Measurements from ENCODE around the gene ZHX3.

Gene ZHX3

GRCh38 chr20:41179961-41180360 lies 137.6 kb downstream of the ZHX3 start:
- H3K4me3 ChIP-seq (ENCODE audit: low read length, poor library complexity, severe bottlenecking), result no peak overlapping the region
- no peaks in the 10 kb centered on the region for H4K20me1 ChIP-seq (ENCODE audit: insufficient read depth, low read length, poor library complexity, severe bottlenecking)
- H3K4me2 ChIP-seq (ENCODE audit: low read depth, low read length, poor library complexity, severe bottlenecking), result no peak overlapping the region
- H3K4me1 ChIP-seq (ENCODE audit: insufficient read depth, low read length, poor library complexity, severe bottlenecking), result no peaks in the 10 kb centered on the region
- no peaks in the 10 kb centered on the region for H3K79me2 ChIP-seq (ENCODE audit: insufficient read depth, low read length)
- no peak overlapping the region for H2AFZ ChIP-seq (ENCODE audit: low read length)
- no peaks in the 10 kb centered on the region for H3K9me2 ChIP-seq (replicated peaks; ENCODE audit: low read depth, low read length)
- H3K9ac ChIP-seq (ENCODE audit: low read depth, low read length, poor library complexity, severe bottlenecking), result no peak overlapping the region
- no peaks in the 10 kb centered on the region for H3K27me3 ChIP-seq (ENCODE audit: insufficient read depth, low read length, poor library complexity, severe bottlenecking)
- H3F3A ChIP-seq (ENCODE audit: low read depth), result no peaks in the 10 kb centered on the region
- peaks cover 25% of the 10 kb centered on the region; the same call in 1 of the 2 replicates for H3K36me3 ChIP-seq (ENCODE audit: insufficient read depth, low read length)
- no peak for TF ChIP-seq EZH2phosphoT487 (IDR thresholded peaks at IDR 0.05; ENCODE audit: borderline replicate concordance)
- TF ChIP-seq, protein P1, sequence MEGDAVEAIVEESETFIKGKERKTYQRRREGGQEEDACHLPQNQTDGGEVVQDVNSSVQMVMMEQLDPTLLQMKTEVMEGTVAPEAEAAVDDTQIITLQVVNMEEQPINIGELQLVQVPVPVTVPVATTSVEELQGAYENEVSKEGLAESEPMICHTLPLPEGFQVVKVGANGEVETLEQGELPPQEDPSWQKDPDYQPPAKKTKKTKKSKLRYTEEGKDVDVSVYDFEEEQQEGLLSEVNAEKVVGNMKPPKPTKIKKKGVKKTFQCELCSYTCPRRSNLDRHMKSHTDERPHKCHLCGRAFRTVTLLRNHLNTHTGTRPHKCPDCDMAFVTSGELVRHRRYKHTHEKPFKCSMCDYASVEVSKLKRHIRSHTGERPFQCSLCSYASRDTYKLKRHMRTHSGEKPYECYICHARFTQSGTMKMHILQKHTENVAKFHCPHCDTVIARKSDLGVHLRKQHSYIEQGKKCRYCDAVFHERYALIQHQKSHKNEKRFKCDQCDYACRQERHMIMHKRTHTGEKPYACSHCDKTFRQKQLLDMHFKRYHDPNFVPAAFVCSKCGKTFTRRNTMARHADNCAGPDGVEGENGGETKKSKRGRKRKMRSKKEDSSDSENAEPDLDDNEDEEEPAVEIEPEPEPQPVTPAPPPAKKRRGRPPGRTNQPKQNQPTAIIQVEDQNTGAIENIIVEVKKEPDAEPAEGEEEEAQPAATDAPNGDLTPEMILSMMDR (conservative IDR thresholded peaks at IDR 0.05; ENCODE audit: low read length), result no peak
- H3K9me3 ChIP-seq (ENCODE audit: insufficient read depth, low read depth, low read length), result no peaks in the 10 kb centered on the region

DNA sequence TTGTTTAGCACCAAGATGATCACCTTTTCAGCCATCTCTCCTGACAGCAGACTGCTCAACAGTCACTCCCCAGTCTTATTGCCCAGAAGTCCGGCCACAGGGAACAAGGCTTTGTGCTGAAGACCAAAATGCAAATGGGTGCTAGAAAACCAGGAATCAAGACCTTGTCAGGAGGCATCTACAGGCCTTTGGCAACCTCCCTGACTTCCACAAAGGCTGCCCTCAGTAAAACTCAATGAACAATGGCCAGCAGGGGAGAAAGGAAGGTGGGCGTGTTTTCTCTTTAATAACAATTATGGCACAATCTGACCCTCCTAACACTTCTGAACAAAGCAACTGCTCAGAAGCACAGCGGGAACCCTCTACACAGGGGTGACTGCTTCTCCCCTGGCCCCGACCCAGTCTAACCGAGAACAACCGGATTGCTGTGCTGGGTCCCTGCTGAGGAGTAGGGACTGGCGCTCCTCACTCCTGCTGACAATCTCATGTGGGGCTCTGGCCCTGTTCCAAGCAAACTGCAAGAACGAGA lies 138.6 kb downstream of the ZHX3 start:
- Histone ChIP-seq H3K4me1 (ENCODE audit: insufficient read depth, low read length, poor library complexity, severe bottlenecking) (no peaks in the 10 kb centered on the region), H2AFZ (ENCODE audit: low read length) (no peak overlapping the region), H3K4me3 (ENCODE audit: low read length, poor library complexity, severe bottlenecking) (no peak overlapping the region), H3F3A (ENCODE audit: low read depth) (no peaks in the 10 kb centered on the region), H3K27me3 (ENCODE audit: insufficient read depth, low read length, poor library complexity, severe bottlenecking) (no peaks in the 10 kb centered on the region), H3K9ac (ENCODE audit: low read depth, low read length, poor library complexity, severe bottlenecking) (no peak overlapping the region), H3K79me2 (ENCODE audit: insufficient read depth, low read length) (no peaks in the 10 kb centered on the region), H3K9me2 (replicated peaks; ENCODE audit: low read depth, low read length) (no peaks in the 10 kb centered on the region), H3K4me2 (ENCODE audit: low read depth, low read length, poor library complexity, severe bottlenecking) (no peak overlapping the region), H3K9me3 (ENCODE audit: insufficient read depth, low read depth, low read length) (no peaks in the 10 kb centered on the region), H3K36me3 (ENCODE audit: insufficient read depth, low read length) (peaks cover 35% of the 10 kb centered on the region; the same call in 1 of the 2 replicates), H4K20me1 (ENCODE audit: insufficient read depth, low read length, poor library complexity, severe bottlenecking) (no peaks in the 10 kb centered on the region)
- TF ChIP-seq EZH2phosphoT487 (IDR thresholded peaks at IDR 0.05; ENCODE audit: borderline replicate concordance), result no peak
- TF ChIP-seq, protein P1 (conservative IDR thresholded peaks at IDR 0.05; ENCODE audit: low read length), result no peak

DNA sequence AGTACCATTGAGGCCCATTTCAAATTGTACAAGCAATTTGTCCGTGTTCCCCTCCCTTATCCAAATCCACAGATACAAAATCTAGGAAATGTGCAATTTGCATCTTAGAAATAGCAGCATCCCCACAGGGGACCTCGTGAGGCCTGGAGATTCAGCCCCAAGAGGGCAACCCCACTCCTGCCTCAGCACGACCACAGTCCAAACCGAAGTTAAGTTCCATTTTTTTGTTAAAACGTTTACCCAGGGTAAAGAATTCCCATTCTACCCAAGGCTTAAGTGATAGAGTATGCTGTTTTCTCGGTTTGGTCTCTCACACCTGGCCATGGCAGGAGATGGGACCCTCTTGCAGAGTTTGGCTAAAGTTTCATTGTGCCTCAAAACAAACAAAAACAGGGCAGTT lies 139.0 kb downstream of the ZHX3 start:
- H3K9me2 ChIP-seq (replicated peaks; ENCODE audit: low read depth, low read length), result no peaks in the 10 kb centered on the region

More for the DNA sequence above, 139.0 kb downstream of the ZHX3 start:
- no peak overlapping the region for H3K9ac ChIP-seq (ENCODE audit: low read depth, low read length, poor library complexity, severe bottlenecking)
- no peaks in the 10 kb centered on the region for H3K79me2 ChIP-seq (ENCODE audit: insufficient read depth, low read length)
- H4K20me1 ChIP-seq (ENCODE audit: insufficient read depth, low read length, poor library complexity, severe bottlenecking), result no peaks in the 10 kb centered on the region
- H3K4me1 ChIP-seq (ENCODE audit: insufficient read depth, low read length, poor library complexity, severe bottlenecking), result no peaks in the 10 kb centered on the region
- H3K36me3 ChIP-seq (ENCODE audit: insufficient read depth, low read length), result peaks cover 40% of the 10 kb centered on the region; the same call in 1 of the 2 replicates
- no peak overlapping the region for H3K4me2 ChIP-seq (ENCODE audit: low read depth, low read length, poor library complexity, severe bottlenecking)
- no peak overlapping the region for H2AFZ ChIP-seq (ENCODE audit: low read length)
- no peak overlapping the region for H3K4me3 ChIP-seq (ENCODE audit: low read length, poor library complexity, severe bottlenecking)
- H3F3A ChIP-seq (ENCODE audit: low read depth), result no peaks in the 10 kb centered on the region
- H3K27me3 ChIP-seq (ENCODE audit: insufficient read depth, low read length, poor library complexity, severe bottlenecking), result no peaks in the 10 kb centered on the region
- H3K9me3 ChIP-seq (ENCODE audit: insufficient read depth, low read depth, low read length), result no peaks in the 10 kb centered on the region
- TF ChIP-seq, protein P1 (conservative IDR thresholded peaks at IDR 0.05; ENCODE audit: low read length), result no peak
- TF ChIP-seq EZH2phosphoT487 (IDR thresholded peaks at IDR 0.05; ENCODE audit: borderline replicate concordance), result no peak
